ENCODE data around the gene ARNT2.

The ARNT2 gene

DNA sequence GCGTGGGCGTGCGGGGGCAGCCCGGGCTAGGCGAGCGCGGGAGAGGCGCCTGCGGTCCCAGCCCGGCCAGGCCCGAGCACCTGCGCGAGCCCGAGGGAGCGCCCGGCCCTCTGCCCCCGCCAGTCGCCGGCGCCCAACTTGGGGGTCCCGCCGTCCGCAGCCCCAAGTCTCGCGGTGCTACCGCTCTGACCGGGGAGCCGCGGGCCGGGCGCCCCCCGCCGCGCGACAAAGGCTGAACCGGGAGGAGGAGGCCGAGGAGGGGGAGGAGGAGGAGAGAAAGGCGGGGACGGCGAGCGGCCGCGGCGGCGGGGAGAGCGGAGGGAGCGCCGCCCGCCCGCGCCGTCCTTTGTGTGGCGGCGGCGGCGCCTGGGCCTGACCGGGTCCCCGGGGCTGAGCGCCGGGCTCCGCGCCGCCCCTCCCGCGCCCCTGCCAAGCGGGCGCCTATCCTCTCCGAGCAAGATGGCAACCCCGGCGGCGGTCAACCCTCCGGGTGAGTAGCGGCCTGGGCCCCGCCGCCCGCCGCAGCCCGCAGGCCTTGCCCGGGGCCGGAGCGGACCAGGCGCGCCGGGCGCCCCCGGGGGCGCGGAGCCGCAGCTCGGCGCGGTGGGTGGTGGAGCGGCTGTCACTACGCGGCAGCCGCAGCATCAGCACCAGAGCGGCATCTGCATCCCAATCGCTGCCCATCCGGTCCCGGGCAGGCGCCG is at the start of gene ARNT2:
Gene ARNT2 (plus strand): TSS at position 326 of the 704 bp plus-strand sequence. CDS start 134 bp downstream, at position 460.
- H3K36me3 Mint-ChIP-seq (ENCODE audit: insufficient read depth) = no peaks in the 10 kb centered on the region

GRCh38 chr15:80367094-80367493 is 37.1 kb upstream of the ARNT2 start:
- Mint-ChIP-seq H3K36me3 (ENCODE audit: insufficient read depth) (no peaks in the 10 kb centered on the region), H3K4me1 (no peaks in the 10 kb centered on the region), H3K27ac (ENCODE audit: low read depth) (no peak overlapping the region), H3K4me3 (no peak overlapping the region), H3K27me3 (peaks cover 30% of the 10 kb centered on the region), H3K9me3 (peaks cover 19% of the 10 kb centered on the region)
- ATAC-seq (replicated peaks; ENCODE audit: extremely low read depth, poor library complexity, severe bottlenecking) (no peak), DNase-seq (ENCODE audit: low spot score in 2 of 2) (no peak)

More for the DNA sequence above, at the start of gene ARNT2:
- ATAC-seq (replicated peaks; ENCODE audit: extremely low read depth, poor library complexity, severe bottlenecking) = no peak
- Mint-ChIP-seq H3K27me3 (peaks cover 80% of the 10 kb centered on the region), H3K4me3 (peak within 1 kb of the TSS; percentile 8), H3K27ac (ENCODE audit: low read depth) (no peak within 1 kb of the TSS), H3K4me1 (no peaks in the 10 kb centered on the region), H3K9me3 (no peaks in the 10 kb centered on the region)
- DNase-seq (ENCODE audit: low spot score in 2 of 2) = no peak

DNA sequence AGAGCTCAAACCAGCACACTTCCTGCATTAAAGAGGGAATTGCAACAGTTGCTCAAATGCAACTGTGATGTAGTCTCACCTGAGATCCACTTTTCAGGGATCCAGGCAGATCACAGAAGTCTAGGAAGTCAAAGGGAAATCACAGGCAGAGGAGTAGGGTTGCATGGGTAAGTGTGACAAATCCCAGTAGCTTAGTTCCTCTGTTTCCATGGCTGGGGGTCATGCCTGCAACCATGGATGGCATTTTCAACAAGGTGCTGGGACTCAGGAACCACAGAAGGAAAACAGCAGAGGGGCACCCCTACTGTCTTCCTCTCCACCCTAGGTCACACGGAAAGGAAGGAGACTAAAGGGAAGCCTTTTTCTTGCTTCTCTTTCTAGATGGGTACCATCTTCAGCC is 36.5 kb upstream of the ARNT2 start:
- DNase-seq (ENCODE audit: low spot score in 2 of 2) (no peak), ATAC-seq (replicated peaks; ENCODE audit: extremely low read depth, poor library complexity, severe bottlenecking) (no peak)
- Mint-ChIP-seq H3K36me3 (ENCODE audit: insufficient read depth) (no peaks in the 10 kb centered on the region), H3K27ac (ENCODE audit: low read depth) (no peak overlapping the region), H3K4me1 (no peaks in the 10 kb centered on the region), H3K9me3 (peaks cover 19% of the 10 kb centered on the region), H3K27me3 (peaks cover 26% of the 10 kb centered on the region), H3K4me3 (no peak overlapping the region)

DNA sequence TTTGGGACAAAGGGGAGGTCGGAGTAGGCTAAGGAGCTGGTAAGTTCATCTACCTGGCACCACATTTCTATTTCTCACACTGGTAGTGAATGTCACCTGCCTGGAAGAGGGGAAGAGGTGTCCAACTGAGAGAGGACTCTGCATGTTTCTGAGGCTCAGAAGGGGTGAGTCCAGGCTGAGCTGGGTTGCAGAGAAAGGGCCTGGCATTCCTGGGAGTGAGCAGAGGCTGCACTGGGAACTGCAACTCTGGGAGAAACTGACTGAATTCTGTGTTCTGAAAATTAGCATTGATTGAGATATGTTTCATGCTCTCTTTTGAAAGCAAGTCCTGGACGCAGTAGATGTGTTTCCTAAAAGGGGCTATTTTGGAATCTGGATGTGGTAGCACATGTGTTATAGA is 32.3 kb upstream of the ARNT2 start:
- Mint-ChIP-seq H3K27me3 (peaks cover 30% of the 10 kb centered on the region), H3K9me3 (peaks cover 13% of the 10 kb centered on the region), H3K4me1 (no peaks in the 10 kb centered on the region), H3K36me3 (ENCODE audit: insufficient read depth) (no peaks in the 10 kb centered on the region), H3K27ac (ENCODE audit: low read depth) (no peak overlapping the region), H3K4me3 (no peak overlapping the region)
- no peak for DNase-seq (ENCODE audit: low spot score in 2 of 2)
- no peak for ATAC-seq (replicated peaks; ENCODE audit: extremely low read depth, poor library complexity, severe bottlenecking)

- Mint-ChIP-seq H3K27me3 (peaks cover 55% of the 10 kb centered on the region), H3K4me3 (no peak overlapping the region), H3K27ac (ENCODE audit: low read depth) (no peak overlapping the region), H3K36me3 (ENCODE audit: insufficient read depth) (no peaks in the 10 kb centered on the region), H3K9me3 (no peaks in the 10 kb centered on the region), H3K4me1 (no peaks in the 10 kb centered on the region)
- no peak for DNase-seq (ENCODE audit: low spot score in 2 of 2)
- ATAC-seq (replicated peaks; ENCODE audit: extremely low read depth, poor library complexity, severe bottlenecking) = no peak
These were observed 29.7 kb upstream of the ARNT2 start for GRCh38 chr15:80374441-80374840.

DNA sequence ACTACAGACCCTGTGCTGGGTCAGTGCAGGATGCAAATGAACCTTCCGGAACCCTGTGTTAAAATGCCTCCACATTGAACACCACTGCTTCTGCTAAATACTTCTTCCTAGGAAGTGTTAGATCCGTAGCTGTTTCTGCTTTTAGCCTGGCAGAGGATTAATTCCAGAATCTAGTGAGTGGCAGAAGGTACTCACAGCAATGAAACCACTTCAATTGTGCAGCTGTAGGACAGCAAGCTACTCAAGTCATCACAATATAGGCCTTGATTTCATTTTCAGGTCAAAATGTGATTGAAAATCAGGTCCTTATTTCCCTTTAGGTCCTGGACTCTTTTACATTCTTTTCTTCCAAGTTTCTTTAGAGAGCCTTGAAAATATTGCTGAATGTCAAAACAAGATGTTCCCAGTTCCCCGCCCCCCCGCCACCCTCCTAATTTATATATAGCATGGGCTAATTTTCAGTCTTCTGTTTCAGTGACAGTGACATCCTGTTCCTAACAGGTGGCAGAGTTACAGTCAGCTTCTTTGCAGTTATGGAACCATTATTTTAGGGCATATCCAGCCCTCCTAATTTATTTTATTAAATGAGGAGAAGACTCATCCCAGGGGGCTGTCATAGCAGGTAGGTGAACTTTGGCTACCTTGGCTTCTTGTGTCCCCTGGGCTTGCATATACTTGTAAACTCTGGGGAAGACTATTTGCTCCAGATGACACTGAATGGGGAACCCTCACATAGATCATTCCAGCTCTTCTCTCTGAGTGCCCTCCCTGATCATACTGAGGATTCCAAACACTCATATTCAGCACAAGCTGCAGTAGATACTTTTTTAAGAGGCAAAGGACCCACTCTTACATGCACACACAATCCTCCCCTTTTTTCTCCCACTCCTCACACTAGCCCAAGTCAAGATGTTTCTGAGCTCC is 28.0 kb upstream of the ARNT2 start:
- Mint-ChIP-seq H3K27ac (ENCODE audit: low read depth) (no peak overlapping the region), H3K4me1 (no peaks in the 10 kb centered on the region), H3K4me3 (no peak overlapping the region), H3K9me3 (no peaks in the 10 kb centered on the region), H3K36me3 (ENCODE audit: insufficient read depth) (no peaks in the 10 kb centered on the region), H3K27me3 (peaks cover 66% of the 10 kb centered on the region)
- no peak for ATAC-seq (replicated peaks; ENCODE audit: extremely low read depth, poor library complexity, severe bottlenecking)
- DNase-seq (ENCODE audit: low spot score in 2 of 2) = no peak

DNA sequence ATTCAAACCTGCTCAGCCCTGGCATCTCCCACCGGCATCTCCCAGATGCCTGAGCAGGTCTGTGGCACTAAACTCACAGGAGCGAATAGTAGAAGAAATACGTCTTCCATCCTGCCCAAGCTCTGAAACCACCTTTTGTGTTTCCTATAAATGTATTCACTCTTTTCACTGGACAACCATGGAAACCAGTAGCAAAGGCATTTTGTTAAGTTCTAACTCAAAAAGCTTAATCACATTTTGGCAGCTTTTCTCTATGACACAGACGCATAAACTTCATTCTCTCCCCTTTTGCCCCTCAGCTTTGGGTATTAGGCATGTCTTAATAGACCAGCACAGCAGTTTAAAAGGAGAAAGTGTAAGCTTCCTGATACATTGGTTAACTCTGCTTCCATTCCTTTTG is 24.5 kb upstream of the ARNT2 start:
- Mint-ChIP-seq H3K36me3 (ENCODE audit: insufficient read depth) (no peaks in the 10 kb centered on the region), H3K27me3 (peaks cover 59% of the 10 kb centered on the region), H3K9me3 (no peaks in the 10 kb centered on the region)

GRCh38 chr15:80380154-80380553 is 24.0 kb upstream of the ARNT2 start:
- H3K27ac Mint-ChIP-seq (ENCODE audit: low read depth) = no peak overlapping the region
- peaks cover 59% of the 10 kb centered on the region for H3K27me3 Mint-ChIP-seq
- no peaks in the 10 kb centered on the region for H3K9me3 Mint-ChIP-seq
- no peaks in the 10 kb centered on the region for H3K4me1 Mint-ChIP-seq
- DNase-seq (ENCODE audit: low spot score in 2 of 2) (no peak), ATAC-seq (replicated peaks; ENCODE audit: extremely low read depth, poor library complexity, severe bottlenecking) (no peak)
- H3K36me3 Mint-ChIP-seq (ENCODE audit: insufficient read depth) = no peaks in the 10 kb centered on the region
- no peak overlapping the region for H3K4me3 Mint-ChIP-seq

More for the DNA sequence above, 24.5 kb upstream of the ARNT2 start:
- H3K4me3 Mint-ChIP-seq = no peak overlapping the region
- no peaks in the 10 kb centered on the region for H3K4me1 Mint-ChIP-seq
- DNase-seq (ENCODE audit: low spot score in 2 of 2) (no peak), ATAC-seq (replicated peaks; ENCODE audit: extremely low read depth, poor library complexity, severe bottlenecking) (no peak)
- H3K27ac Mint-ChIP-seq (ENCODE audit: low read depth) = no peak overlapping the region

- peaks cover 64% of the 10 kb centered on the region for H3K27me3 Mint-ChIP-seq
- H3K4me3 Mint-ChIP-seq = no peak overlapping the region
- no peak overlapping the region for H3K27ac Mint-ChIP-seq (ENCODE audit: low read depth)
- DNase-seq (ENCODE audit: low spot score in 2 of 2) = no peak
- H3K36me3 Mint-ChIP-seq (ENCODE audit: insufficient read depth) = no peaks in the 10 kb centered on the region
- ATAC-seq (replicated peaks; ENCODE audit: extremely low read depth, poor library complexity, severe bottlenecking) = no peak
- no peaks in the 10 kb centered on the region for H3K9me3 Mint-ChIP-seq
- H3K4me1 Mint-ChIP-seq = no peaks in the 10 kb centered on the region
These were observed 21.9 kb upstream of the ARNT2 start for GRCh38 chr15:80382285-80382684.

DNA sequence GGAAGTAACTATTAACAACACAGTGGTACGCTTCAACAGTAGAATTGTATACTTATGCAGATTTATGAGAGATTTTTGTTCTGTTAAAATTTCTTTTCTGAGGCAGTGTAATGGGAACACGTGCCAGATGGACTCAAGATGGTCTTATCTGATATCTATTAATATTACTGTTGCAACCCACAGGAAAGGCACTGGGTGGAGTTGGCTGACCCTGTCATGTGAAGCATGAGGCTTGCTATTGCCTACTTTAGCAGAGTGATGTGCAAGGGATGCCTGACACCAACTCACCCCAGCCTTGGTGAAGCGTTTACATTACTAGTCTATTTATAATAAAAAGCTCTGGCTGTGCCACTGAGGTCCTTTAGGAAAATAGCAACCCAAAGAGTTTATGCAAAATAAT is 19.8 kb upstream of the ARNT2 start:
- H3K9me3 Mint-ChIP-seq = no peaks in the 10 kb centered on the region

DNA sequence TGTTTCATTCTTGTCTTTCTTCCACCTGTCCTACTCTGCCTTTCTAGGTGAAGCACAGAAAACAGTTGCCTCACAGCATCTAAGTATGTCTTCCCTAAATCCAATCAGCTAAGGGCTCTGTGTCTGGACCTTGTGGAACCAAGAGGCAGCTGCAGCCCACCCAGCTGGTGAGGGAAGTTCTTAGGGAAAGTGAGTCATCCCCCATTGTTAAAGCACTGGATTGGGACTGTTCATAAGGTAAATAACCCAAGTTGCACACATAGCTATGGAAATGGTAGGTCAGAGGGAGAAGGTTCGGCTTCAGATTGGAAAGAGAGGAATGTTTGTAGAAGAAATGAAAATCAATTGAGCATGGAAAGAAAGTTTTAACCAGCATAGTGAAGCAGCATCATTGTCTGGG is 18.0 kb upstream of the ARNT2 start:
- Mint-ChIP-seq H3K4me3 (no peak overlapping the region), H3K4me1 (no peaks in the 10 kb centered on the region), H3K27ac (ENCODE audit: low read depth) (no peak overlapping the region), H3K36me3 (ENCODE audit: insufficient read depth) (no peaks in the 10 kb centered on the region), H3K9me3 (no peaks in the 10 kb centered on the region), H3K27me3 (peaks cover 43% of the 10 kb centered on the region)
- no peak for ATAC-seq (replicated peaks; ENCODE audit: extremely low read depth, poor library complexity, severe bottlenecking)
- no peak for DNase-seq (ENCODE audit: low spot score in 2 of 2)

More for the DNA sequence above, 19.8 kb upstream of the ARNT2 start:
- no peak for ATAC-seq (replicated peaks; ENCODE audit: extremely low read depth, poor library complexity, severe bottlenecking)
- H3K4me1 Mint-ChIP-seq = no peaks in the 10 kb centered on the region
- no peak for DNase-seq (ENCODE audit: low spot score in 2 of 2)
- no peak overlapping the region for H3K4me3 Mint-ChIP-seq
- no peaks in the 10 kb centered on the region for H3K36me3 Mint-ChIP-seq (ENCODE audit: insufficient read depth)
- no peak overlapping the region for H3K27ac Mint-ChIP-seq (ENCODE audit: low read depth)
- peaks cover 57% of the 10 kb centered on the region for H3K27me3 Mint-ChIP-seq

GRCh38 chr15:80388326-80388725 is 15.9 kb upstream of the ARNT2 start:
- Mint-ChIP-seq H3K27ac (ENCODE audit: low read depth) (no peak overlapping the region), H3K9me3 (no peaks in the 10 kb centered on the region), H3K36me3 (ENCODE audit: insufficient read depth) (no peaks in the 10 kb centered on the region), H3K27me3 (peaks cover 45% of the 10 kb centered on the region), H3K4me3 (no peak overlapping the region), H3K4me1 (no peaks in the 10 kb centered on the region)
- DNase-seq (ENCODE audit: low spot score in 2 of 2) (no peak), ATAC-seq (replicated peaks; ENCODE audit: extremely low read depth, poor library complexity, severe bottlenecking) (no peak)

DNA sequence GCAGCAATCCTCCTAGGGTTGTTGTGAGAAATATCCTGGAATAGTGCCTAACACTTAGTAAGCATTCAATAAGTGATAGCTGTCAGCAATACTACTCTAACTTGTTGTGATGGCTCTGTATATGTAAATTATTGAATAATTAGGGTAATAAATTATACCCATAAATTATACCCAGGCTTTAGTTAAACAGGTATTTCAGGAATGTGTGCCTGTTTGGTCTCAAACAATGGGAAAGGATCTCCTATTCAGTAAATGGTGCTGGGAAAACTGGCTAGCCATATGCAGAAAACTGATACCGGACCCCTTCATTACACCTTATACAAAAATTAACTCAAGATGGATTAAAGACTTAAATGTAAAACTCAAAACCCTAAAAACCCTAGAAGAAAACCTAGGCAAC is 14.8 kb upstream of the ARNT2 start:
- no peaks in the 10 kb centered on the region for H3K9me3 Mint-ChIP-seq
- H3K4me3 Mint-ChIP-seq = no peak overlapping the region
- H3K4me1 Mint-ChIP-seq = no peaks in the 10 kb centered on the region
- no peak for ATAC-seq (replicated peaks; ENCODE audit: extremely low read depth, poor library complexity, severe bottlenecking)
- H3K36me3 Mint-ChIP-seq (ENCODE audit: insufficient read depth) = no peaks in the 10 kb centered on the region
- H3K27ac Mint-ChIP-seq (ENCODE audit: low read depth) = no peak overlapping the region
- DNase-seq (ENCODE audit: low spot score in 2 of 2) = no peak
- H3K27me3 Mint-ChIP-seq = peaks cover 48% of the 10 kb centered on the region
